Osteoblast (primary cell): ENCODE results near the gene DIAPH1. TPM values are rescaled to one million over a fixed set of nuclear protein-coding genes. Genes with fewer than 3 reads are reported as not detected.

ENCODE experiments used
- DNase-seq: peaks from one replicate; pipeline ENCODE4 v3.0.0; 2011; ENCODE audit warnings: low spot score, mixed read lengths; ENCODE audit not compliant: insufficient read length; ENCODE audit errors: missing footprints
- H2AFZ ChIP-seq: 2 replicates; pipeline ENCODE4 v1.6.0; 2011; ENCODE audit warnings: mild to moderate bottlenecking, low read length
- H3K27ac ChIP-seq: 2 replicates; pipeline ENCODE4 v1.5.1; 2011; ENCODE audit warnings: mild to moderate bottlenecking, low read depth, low read length, moderate library complexity
- H3K27me3 ChIP-seq: 2 replicates; pipeline ENCODE4 v1.6.0; 2012; ENCODE audit warnings: mild to moderate bottlenecking, control low read depth, inconsistent platforms, low read length, moderate library complexity; ENCODE audit not compliant: insufficient read depth
- H3K36me3 ChIP-seq: 2 replicates; pipeline ENCODE4 v1.5.1; 2011; ENCODE audit warnings: mild to moderate bottlenecking, low read length, control low read depth, moderate library complexity; ENCODE audit not compliant: insufficient read depth
- H3K4me1 ChIP-seq: 2 replicates; pipeline ENCODE4 v1.5.1; 2011; ENCODE audit warnings: mild to moderate bottlenecking, low read length, control low read depth, moderate library complexity; ENCODE audit not compliant: insufficient read depth
- H3K4me2 ChIP-seq: 2 replicates; pipeline ENCODE4 v1.6.0; 2011; ENCODE audit warnings: mild to moderate bottlenecking, low read length; ENCODE audit not compliant: insufficient read depth
- H3K4me3 ChIP-seq: fragments of 200-600 bp; sonication (generic); 3 replicates; pipeline ENCODE4 v1.5.1; 2012; ENCODE audit warnings: mild to moderate bottlenecking, low read length, inconsistent platforms; ENCODE audit not compliant: insufficient read depth
- H3K79me2 ChIP-seq: 2 replicates; pipeline ENCODE4 v1.6.0; 2012; ENCODE audit warnings: mild to moderate bottlenecking, low read length, control low read depth, inconsistent platforms; ENCODE audit not compliant: insufficient read depth
- H3K9me3 ChIP-seq: 2 replicates; pipeline ENCODE4 v1.5.1; 2011; ENCODE audit warnings: low read depth, low read length, control low read depth
- H4K20me1 ChIP-seq: 2 replicates; pipeline ENCODE4 v1.6.0; 2012; ENCODE audit warnings: mild to moderate bottlenecking, low read length, control low read depth; ENCODE audit not compliant: insufficient read depth
- total RNA-seq: library from RNA; depleted of rRNA; stranded (reverse); fragments of >200 nt; gene quantifications from 2 replicates; pipeline ENCODE4 v1.2.3, GENCODE V29; 2012
- TF ChIP-seq, protein P1 (sequence below): IDR thresholded peaks from 2 replicates; pipeline ENCODE4 v1.5.1; 2011; ENCODE audit warnings: mild to moderate bottlenecking, low read depth, low read length, moderate library complexity; ENCODE audit errors: extremely low read depth

DIAPH1 gene
- total RNA-seq, 1 donor = 18.5 TPM

DNA sequence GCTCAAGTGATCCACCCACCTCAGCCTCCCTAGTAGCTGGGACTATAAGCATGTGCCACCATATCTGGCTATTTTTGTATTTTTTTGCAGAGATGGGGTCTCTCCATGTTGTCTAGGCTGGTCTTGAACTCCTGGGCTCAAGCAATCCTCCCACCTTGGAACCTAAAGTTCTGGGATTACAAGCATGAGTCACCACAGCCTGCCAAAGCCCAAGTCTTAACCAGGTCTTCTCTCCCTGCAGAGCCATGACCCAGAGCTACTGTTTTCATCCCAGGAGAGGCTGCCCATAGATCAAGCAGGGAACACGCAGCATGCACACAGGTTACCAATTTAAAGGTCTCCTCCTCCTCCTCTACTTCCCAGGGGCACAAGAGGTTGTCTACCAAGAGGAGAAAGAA lies 100.2 kb downstream of the DIAPH1 start:
- TF ChIP-seq, protein P1, sequence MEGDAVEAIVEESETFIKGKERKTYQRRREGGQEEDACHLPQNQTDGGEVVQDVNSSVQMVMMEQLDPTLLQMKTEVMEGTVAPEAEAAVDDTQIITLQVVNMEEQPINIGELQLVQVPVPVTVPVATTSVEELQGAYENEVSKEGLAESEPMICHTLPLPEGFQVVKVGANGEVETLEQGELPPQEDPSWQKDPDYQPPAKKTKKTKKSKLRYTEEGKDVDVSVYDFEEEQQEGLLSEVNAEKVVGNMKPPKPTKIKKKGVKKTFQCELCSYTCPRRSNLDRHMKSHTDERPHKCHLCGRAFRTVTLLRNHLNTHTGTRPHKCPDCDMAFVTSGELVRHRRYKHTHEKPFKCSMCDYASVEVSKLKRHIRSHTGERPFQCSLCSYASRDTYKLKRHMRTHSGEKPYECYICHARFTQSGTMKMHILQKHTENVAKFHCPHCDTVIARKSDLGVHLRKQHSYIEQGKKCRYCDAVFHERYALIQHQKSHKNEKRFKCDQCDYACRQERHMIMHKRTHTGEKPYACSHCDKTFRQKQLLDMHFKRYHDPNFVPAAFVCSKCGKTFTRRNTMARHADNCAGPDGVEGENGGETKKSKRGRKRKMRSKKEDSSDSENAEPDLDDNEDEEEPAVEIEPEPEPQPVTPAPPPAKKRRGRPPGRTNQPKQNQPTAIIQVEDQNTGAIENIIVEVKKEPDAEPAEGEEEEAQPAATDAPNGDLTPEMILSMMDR = no peak
- peaks cover 15% of the 10 kb centered on the region for H3K36me3 ChIP-seq
- H4K20me1 ChIP-seq = no peaks in the 10 kb centered on the region
- H3K9me3 ChIP-seq = no peaks in the 10 kb centered on the region
- H2AFZ ChIP-seq = no peak overlapping the region
- H3K79me2 ChIP-seq = peaks cover 2% of the 10 kb centered on the region
- H3K27ac ChIP-seq = no peak overlapping the region
- no peak overlapping the region for H3K4me3 ChIP-seq
- DNase-seq = no peak
- H3K27me3 ChIP-seq = no peaks in the 10 kb centered on the region
- no peak overlapping the region for H3K4me2 ChIP-seq
- peaks cover 71% of the 10 kb centered on the region for H3K4me1 ChIP-seq

DNA sequence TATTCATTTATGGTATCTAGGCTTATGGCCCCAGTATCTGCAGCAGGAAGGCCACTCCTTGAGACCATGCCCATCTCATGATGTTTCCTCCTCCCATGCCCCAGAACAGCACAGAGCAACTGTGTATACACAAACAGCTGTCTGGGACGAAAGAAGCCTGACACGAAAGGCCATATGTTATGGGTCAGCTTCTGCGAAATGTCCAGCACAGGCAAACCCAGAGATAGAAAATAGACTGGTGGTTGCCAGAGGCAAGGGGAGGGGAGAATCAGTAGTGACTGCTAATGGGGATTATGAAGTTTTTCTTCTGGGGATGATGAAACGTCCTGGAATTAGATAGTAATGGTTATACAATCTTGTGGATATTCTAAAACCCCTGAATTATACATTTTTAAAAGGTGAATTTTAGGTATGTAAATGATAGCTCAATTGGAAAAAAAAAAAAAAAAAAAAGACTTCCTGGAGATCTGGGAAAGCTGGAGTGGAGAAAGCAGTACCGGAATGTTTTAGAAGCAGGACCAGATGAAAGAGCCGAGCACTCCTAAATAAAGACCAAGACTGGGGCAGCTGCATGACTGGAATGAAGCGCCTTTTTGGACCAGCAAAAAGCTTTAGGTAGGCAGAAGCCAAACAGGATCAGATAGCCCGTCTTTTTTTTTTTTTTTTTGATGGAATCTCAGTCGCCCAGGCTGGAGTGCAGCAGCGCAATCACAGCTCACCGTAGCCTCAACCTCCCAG lies 100.8 kb downstream of the DIAPH1 start:
- H3K4me2 ChIP-seq = no peak overlapping the region
- TF ChIP-seq, protein P1 = no peak

DNA sequence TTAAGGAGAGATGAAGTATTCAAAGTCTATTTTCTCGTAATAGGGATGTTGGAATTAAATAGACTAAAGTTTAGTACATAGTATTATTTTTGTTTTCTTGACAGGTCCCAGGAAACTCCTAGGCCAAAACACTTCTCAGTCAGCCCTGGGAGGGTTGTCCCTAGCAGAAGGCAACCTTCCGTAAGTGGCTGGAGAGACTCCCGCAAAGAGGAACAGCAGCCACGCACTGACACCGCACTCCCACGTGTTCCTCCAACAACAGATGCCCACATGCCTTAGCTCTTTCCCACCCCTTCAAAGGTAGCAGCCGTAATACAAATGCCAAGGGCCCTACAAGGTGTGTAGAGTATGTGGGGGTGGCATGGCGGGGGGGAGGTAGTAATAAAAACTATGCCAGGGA lies 101.5 kb downstream of the DIAPH1 start:
- no peaks in the 10 kb centered on the region for H4K20me1 ChIP-seq
- no peaks in the 10 kb centered on the region for H3K79me2 ChIP-seq
- peak overlapping the region; percentile 96 for H3K27ac ChIP-seq
- H3K4me3 ChIP-seq = no peak overlapping the region
- no peak for DNase-seq
- no peaks in the 10 kb centered on the region for H3K9me3 ChIP-seq
- H3K36me3 ChIP-seq = peaks cover 11% of the 10 kb centered on the region
- TF ChIP-seq, protein P1 = no peak
- H3K4me1 ChIP-seq = peaks cover 76% of the 10 kb centered on the region
- no peak overlapping the region for H2AFZ ChIP-seq
- no peak overlapping the region for H3K4me2 ChIP-seq
- H3K27me3 ChIP-seq = no peaks in the 10 kb centered on the region

More for the DNA sequence above, 100.8 kb downstream of the DIAPH1 start:
- H3K27ac ChIP-seq = peak overlapping the region; percentile 96
- H3K27me3 ChIP-seq = no peaks in the 10 kb centered on the region
- H3K79me2 ChIP-seq = no peaks in the 10 kb centered on the region
- H3K4me3 ChIP-seq = no peak overlapping the region
- no peak for DNase-seq
- H3K9me3 ChIP-seq = no peaks in the 10 kb centered on the region
- no peaks in the 10 kb centered on the region for H4K20me1 ChIP-seq
- H3K36me3 ChIP-seq = peaks cover 11% of the 10 kb centered on the region
- no peak overlapping the region for H2AFZ ChIP-seq
- H3K4me1 ChIP-seq = peaks cover 76% of the 10 kb centered on the region

DNA sequence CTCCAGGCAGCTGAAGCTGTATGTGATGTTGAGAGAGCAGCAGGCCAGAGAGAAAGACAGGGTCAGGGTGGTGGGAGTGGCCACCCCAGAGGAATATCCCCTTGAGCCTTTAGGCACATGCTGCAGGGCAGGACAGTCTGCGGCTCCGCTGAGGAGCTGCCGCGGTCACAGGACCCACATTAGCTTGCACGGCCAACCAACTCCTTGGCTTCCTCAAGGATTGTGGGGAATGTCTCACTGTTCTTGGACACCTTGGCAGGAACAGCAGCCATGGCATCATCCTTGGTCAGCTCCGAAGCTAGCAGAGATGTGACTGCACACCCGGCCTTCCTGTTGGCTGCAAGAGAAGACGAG lies 102.2 kb downstream of the DIAPH1 start:
- Histone ChIP-seq H3K4me1 (peaks cover 76% of the 10 kb centered on the region), H2AFZ (no peak overlapping the region), H3K36me3 (peaks cover 13% of the 10 kb centered on the region), H3K27me3 (no peaks in the 10 kb centered on the region), H3K9me3 (no peaks in the 10 kb centered on the region), H3K79me2 (no peaks in the 10 kb centered on the region), H3K27ac (peak overlapping the region; percentile 96), H4K20me1 (no peaks in the 10 kb centered on the region), H3K4me2 (no peak overlapping the region), H3K4me3 (no peak overlapping the region)
- DNase-seq = peak; percentile 83
- TF ChIP-seq, protein P1 = no peak
